OCI-LY1 (cell line): Measurements from ENCODE around the gene SMAD6.

Source experiments
- CTCF ChIP-seq: fragments of 200-600 bp; sonication (generic), shearing (Covaris generic); IDR thresholded peaks from 2 replicates; pipeline ENCODE4 v1.5.1; 2017; ENCODE audit warnings: mild to moderate bottlenecking, antibody characterized with exemption, low read length, moderate library complexity, mixed read lengths
- EZH2 ChIP-seq: fragments of 200-600 bp; sonication (generic), shearing (Covaris generic); IDR thresholded peaks from 2 replicates; pipeline ENCODE4 v1.8.0; 2017; ENCODE audit warnings: borderline replicate concordance, mixed run types, mild to moderate bottlenecking, antibody characterized with exemption, low read length, moderate library complexity, mixed read lengths

- no peak for TF ChIP-seq EZH2
- no peak for TF ChIP-seq CTCF
Observed at GRCh38 chr15:66780973-66781718, 79.1 kb downstream of the SMAD6 start.
